Measurements from ENCODE around the gene MRPL43. TPM values are rescaled to one million over a fixed set of nuclear protein-coding genes. Genes with fewer than 3 reads are reported as not detected.
A peak's percentile ranks its signal among the peaks of the same experiment; 100 is the strongest.
"Not testable (repeated sequence)": the region's sequence is repeated elsewhere in the genome, so short reads cannot be mapped to it uniquely, and the experiment has no call there.

The MRPL43 gene
- 43.2 and 54.9 TPM in 2 replicates for total RNA-seq

GRCh38 chr10:100986952-100987684 is at the start of gene MRPL43, which contains the start of gene TWNK:
Gene MRPL43, minus strand, starts transcription at chr10:100987497. Its CDS starts 54 bp downstream, at chr10:100987443.
Gene TWNK, plus strand, starts transcription at chr10:100987543. Its CDS starts 668 bp downstream, at chr10:100988211.
- peak; percentile 56 for DNase-seq (ENCODE audit: low read depth)

- no peak for DNase-seq (ENCODE audit: low read depth)
Measured at GRCh38 chr10:101036726-101037125, 49.4 kb upstream of the MRPL43 start.

- no peak for DNase-seq (ENCODE audit: low read depth)
Measured at GRCh38 chr10:101035916-101036702, 48.8 kb upstream of the MRPL43 start.

GRCh38 chr10:101035314-101035713 is 48.0 kb upstream of the MRPL43 start:
- no peak for DNase-seq (ENCODE audit: low read depth)

DNA sequence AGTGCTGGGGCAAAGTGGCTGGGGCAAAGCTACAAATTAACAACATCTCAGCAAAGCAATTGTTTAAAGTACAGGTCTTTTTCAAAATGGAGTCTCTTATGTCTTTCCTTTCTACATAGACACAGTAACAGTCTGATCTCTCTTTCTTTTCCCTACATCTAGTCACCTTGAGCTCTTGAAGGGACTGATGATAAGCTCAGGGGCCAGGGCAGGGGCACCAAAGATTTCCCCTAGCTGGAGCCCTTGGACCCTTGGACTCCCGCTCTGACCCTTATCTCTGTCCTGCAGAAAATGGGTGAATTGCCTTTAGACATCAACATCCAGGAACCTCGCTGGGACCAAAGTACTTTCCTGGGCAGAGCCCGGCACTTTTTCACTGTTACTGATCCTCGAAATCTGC is 47.1 kb upstream of the MRPL43 start:
- DNase-seq (ENCODE audit: low read depth), result not testable (repeated sequence)

DNA sequence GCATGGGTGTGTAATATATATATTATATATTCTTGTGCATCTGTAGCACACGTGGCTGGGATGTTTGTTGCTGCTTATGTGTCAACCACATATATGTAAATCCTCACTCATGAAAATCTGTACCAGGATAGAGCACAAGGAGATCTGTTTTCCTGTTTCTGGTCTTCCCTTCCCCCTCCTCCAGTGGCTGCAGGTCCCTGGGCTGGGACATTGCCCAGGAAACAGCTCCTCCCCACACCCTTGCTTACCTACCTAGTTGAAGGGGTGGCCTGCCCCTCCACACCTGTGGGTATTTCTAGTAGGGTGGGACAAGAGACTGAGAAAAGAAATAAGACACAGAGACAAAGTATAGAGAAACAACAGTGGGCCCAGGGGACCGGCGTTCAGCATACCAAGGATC is 46.0 kb upstream of the MRPL43 start:
- DNase-seq (ENCODE audit: low read depth), result no peak

- peak; percentile 79 for DNase-seq (ENCODE audit: low read depth)
Measured at GRCh38 chr10:101032637-101033224, 45.4 kb upstream of the MRPL43 start.

- DNase-seq (ENCODE audit: low read depth), result peak; percentile 13
Measured at GRCh38 chr10:101031796-101032636, 44.7 kb upstream of the MRPL43 start.

GRCh38 chr10:101031128-101031795 is 44.0 kb upstream of the MRPL43 start, which contains the start of the genes PDZD7 and SFXN3:
Gene PDZD7, minus strand, starts transcription at chr10:101031129. Its CDS starts 910 bp downstream, at chr10:101030219.
Gene SFXN3, plus strand, starts transcription at chr10:101031234. Its CDS starts 3,461 bp downstream, at chr10:101034695.
- DNase-seq (ENCODE audit: low read depth), result peak; percentile 76

DNA sequence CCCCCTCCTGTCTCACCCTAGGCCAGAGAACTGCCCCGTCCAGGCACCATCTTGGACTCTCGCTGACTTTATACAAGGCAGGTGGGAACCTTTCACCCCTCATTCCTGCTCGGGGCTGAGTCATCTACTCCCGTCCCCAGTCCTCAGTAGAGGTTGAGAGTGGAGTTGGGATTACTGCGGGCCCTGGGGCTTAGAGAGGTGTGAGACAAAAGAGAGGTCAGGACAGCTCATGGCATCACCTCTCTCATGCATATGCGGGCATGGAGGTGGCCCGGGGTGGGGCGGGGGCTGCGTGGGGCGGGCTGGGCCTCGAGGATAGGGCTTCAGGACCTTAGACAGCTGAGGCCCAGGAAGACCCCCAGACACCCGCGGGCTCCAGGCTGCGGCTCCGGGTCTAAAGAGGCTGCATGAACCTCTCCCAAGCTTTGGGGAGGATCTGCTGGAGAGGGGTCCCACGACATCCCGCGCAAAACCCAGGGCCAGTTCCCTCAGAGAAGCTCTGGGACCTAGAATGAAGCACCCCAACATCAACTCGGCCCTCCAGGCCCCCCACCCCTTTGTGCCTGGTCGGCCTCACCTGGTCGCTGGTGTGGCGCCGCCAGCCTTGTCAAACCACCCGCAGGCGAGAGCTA is 43.3 kb upstream of the MRPL43 start:
- DNase-seq (ENCODE audit: low read depth), result peak; percentile 43

DNA sequence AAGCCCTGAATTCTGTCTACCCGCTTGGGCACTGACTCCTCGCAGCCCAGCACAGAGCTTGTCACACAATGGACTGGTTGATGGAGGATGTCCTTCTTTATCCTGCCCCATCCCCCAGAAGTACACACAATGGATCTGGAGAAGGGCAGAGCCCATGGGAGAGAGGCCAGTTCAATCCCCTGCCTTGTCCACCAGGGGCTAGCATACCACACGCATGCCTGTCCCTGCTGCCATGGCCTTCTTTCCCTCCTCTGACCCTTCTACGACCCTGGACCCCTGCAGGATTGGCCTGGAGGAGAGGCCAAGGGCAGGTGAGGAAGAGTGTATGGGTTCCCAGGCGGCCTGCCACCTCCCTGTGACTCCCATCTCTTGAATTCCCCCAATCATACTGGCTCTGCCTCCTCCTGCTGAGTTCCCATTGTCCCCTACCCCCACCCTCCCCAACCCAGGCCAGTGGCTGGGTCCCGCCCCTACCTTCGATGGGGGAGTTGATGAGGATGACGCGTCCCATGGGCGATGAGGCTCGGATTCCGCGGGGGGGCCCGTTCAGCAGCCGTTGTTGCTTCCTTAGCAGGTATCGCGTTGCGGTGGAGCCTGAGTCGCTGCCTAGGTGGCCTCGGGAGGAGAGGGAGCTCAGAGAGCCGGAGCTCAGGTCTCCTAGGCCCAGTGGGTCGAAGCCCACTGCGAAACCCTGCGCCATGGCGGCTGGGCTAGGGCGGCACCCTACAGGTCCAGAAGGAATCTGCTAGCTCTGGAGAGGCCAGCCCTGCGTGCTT is 42.4 kb upstream of the MRPL43 start:
- DNase-seq (ENCODE audit: low read depth), result no peak

- peak; percentile 29 for DNase-seq (ENCODE audit: low read depth)
Measured at GRCh38 chr10:101028446-101029337, 41.4 kb upstream of the MRPL43 start.

DNA sequence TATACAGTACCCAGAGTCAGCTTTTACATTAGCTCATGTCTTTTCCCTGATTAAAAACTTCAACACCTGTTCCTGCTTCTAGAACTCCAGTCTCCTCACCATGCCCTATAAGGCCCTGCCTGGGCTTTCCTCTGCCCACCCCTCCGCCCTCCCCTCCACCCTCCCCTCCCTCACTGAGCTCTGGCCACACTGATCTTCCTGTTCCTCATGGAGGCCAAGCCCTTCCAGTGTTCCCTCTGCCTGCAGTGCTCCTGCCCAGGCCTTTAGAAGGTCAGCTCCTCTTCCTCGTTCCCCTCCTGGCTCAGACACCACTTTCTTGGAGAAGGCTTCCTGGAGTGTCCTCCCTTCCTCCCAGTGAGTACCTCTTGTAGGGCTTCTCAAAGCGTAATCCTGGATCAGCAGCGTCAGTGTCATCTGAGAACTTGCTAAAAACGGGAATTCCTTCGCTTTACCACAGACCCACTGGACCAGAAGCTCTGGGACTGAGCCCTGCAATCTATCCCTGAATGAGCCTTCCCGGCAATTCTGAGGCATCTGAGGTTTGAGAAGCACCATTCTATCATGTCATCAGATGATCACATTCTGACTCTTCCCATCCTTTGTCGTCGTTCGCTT is 39.9 kb upstream of the MRPL43 start:
- no peak for DNase-seq (ENCODE audit: low read depth)

DNA sequence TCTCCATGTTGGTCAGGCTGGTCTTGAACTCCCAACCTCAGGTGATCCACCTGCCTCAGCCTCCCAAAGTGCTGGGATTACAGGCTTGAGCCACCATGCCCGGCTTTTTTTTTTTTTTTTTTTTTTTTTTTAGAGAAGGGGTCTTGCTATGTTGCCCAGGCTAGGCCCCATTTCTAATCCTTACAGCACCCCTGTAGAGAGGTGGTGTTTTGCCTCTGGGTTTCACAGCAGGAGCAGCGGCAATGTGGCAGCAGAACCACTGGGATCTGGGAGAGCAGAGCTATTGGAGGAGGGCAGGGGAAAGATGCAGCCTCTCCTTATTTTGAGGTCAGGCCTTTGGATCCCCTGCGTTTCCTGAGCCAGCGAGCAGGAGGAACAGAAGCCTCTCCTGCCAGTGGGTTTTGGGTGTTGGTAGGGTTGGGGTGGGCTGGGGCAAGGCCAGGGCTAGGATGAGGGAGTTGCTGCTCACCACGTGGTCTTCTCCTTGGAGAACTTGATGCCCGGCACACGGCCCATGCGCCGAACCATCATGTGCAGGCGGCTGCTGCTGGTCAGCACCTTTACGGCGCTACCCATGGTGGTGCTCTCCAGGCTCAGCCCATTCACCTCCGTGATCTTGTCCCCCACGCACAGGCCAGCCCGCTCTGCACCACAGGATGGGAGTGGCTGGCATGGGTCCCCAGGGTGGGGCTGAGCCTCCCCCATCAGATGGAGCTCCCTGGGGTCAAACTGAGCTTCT is 35.8 kb upstream of the MRPL43 start:
- DNase-seq (ENCODE audit: low read depth), result no peak

GRCh38 chr10:101021692-101022251 is 34.5 kb upstream of the MRPL43 start:
- no peak for DNase-seq (ENCODE audit: low read depth)

- DNase-seq (ENCODE audit: low read depth), result no peak
Measured at GRCh38 chr10:101021239-101021638, 33.9 kb upstream of the MRPL43 start.
